Ovary (tissue), 10 donors: Measurements from ENCODE around the gene RCAN3. TPM values are rescaled to one million over a fixed set of nuclear protein-coding genes. Genes with fewer than 3 reads are reported as not detected.

ENCODE experiments used
- DNase-seq, 5 donors: peaks; one replicate each; pipeline ENCODE4 v3.0.0-alpha.2; 2019 to 2020
- H3K27ac ChIP-seq, 2 donors: fragments of 200-600 bp; one replicate each; pipeline versions ENCODE4 v1.5.1 to v1.8.0; 2019 to 2022
- H3K27me3 ChIP-seq: fragments of 200-600 bp; one replicate; pipeline ENCODE4 v1.8.0; 2022
- H3K36me3 ChIP-seq: fragments of 200-600 bp; sonication (generic); one replicate; pipeline ENCODE4 v1.5.1; 2019
- H3K4me1 ChIP-seq: one replicate; pipeline ENCODE4 v1.8.1; 2013; ENCODE audit warnings: mild to moderate bottlenecking, moderate library complexity; ENCODE audit not compliant: insufficient read depth
- H3K4me3 ChIP-seq: fragments of 200-600 bp; sonication (generic); one replicate; pipeline ENCODE4 v1.5.1; 2017
- H3K9me3 ChIP-seq, 2 donors: fragments of 200-600 bp in 1 of 2; sonication (generic) in 1 of 2; one replicate each; pipeline versions ENCODE4 v1.5.1 to v1.8.1; 2013 to 2019; ENCODE audit warnings: mild to moderate bottlenecking in 1 of 2, moderate library complexity in 1 of 2
- EP300 ChIP-seq: sonication (generic); formaldehyde crosslinking; IDR thresholded peaks from one replicate; pipeline ENCODE4 v1.6.1; 2017; ENCODE audit warnings: antibody characterized with exemption
- POLR2A ChIP-seq: fragments of 450-650 bp; IDR thresholded peaks from one replicate; pipeline ENCODE4 v1.6.1; 2017; ENCODE audit warnings: antibody characterized with exemption, mild to moderate bottlenecking, moderate library complexity
- WGBS, 3 donors: extraction: QIAGEN DNeasy Blood & Tissue Kit in 1 of 3; methylation state at CpG; one replicate each; pipeline versions ENCODE4 v1.1.5 to v1.1.7; 2013 to 2017; 5-methylcytosine and 5-hydroxymethylcytosine counted together
- intact Hi-C, 4 donors: fragments of 100-400 bp; cut with DNase I; formaldehyde crosslinking; loops; one replicate each; pipeline versions ENCODE4 v1.11.0 to v1.15.1; 2022 to 2023
- long read RNA-seq, 3 donors: library from polyadenylated mRNA in 2 of 3; unstranded in 2 of 3; transcript quantifications; one replicate each; pipeline ENCODE4 v2.0.0 and lab custom pipeline, GENCODE V29; 2021 to 2026
- polyA plus RNA-seq, 2 donors: library from polyadenylated mRNA; stranded (reverse); fragments of 200-250 nt in 1 of 2; fragments of 350-450 nt in 1 of 2; fragmentation: Illumina TruSeq in 1 of 2; extraction: RNeasy Lipid Tissue Mini Kit (QIAGEN cat#74804) in 1 of 2; gene quantifications; one replicate each; pipeline ENCODE4 v1.2.3, GENCODE V29; 2013 to 2014
- total RNA-seq, 7 donors: library from RNA; depleted of rRNA in 2 of 7; stranded (reverse); fragments of >200 nt in 2 of 7; fragmentation: NEBNext Ultra II Directional in 3 of 7; extraction: Animal tissue kit (Norgen Biotek cat#: 25700) in 3 of 7; gene quantifications; one replicate each; pipeline versions ENCODE4 v1.1.0 to v1.2.4, GENCODE V29; 2016 to 2023
- TF ChIP-seq, protein P1 (sequence below), 3 donors: fragments of 450-650 bp in 2 of 3; fragments of 200-600 bp in 1 of 3; IDR thresholded peaks; one replicate each; pipeline versions ENCODE4 v1.5.1 to v1.8.0; 2016 to 2022; ENCODE audit warnings: antibody characterized with exemption in 3 of 3, mild to moderate bottlenecking in 1 of 3
- donor health status: DM: no; HTN: no; CAD: no; lungs with moderate emphysema.
- donor health status: DM: no; HTN: no; CAD: no.
- donor health status: Bipolar disorder and iron deficiency.
- donor health status: DM: yes; HTN: yes; CAD: no.
- donor health status: DM: no; HTN: no; CAD: no.
- donor health status: DM: yes; HTN: yes; CAD: no.

Gene RCAN3
- total RNA-seq (10 to 100 TPM in 1 of 7 donors, 1 to 10 TPM in 5, under 1 TPM in 1; 0.25 to 12.4 (median 2.1) TPM), polyA plus RNA-seq (1 to 10 TPM in 1 of 2 donors, under 1 TPM in 1; 0.50 to 2.5 TPM)
- long read RNA-seq, donor 1, partial matches to known transcripts = 0 of 1 reads
- long read RNA-seq, donor 1, other reads (novel, unspliced or antisense) = 0 of 1 reads
- long read RNA-seq, donor 2, full-length matches to known transcripts = 3 of 3 reads
- long read RNA-seq, donor 2, partial matches to known transcripts = 0 of 3 reads
- long read RNA-seq, donor 2, other reads (novel, unspliced or antisense) = 0 of 3 reads
- long read RNA-seq, donor 3, partial matches to known transcripts = 0 of 5 reads
- long read RNA-seq, donor 3, other reads (novel, unspliced or antisense) = 2 of 5 reads

DNA sequence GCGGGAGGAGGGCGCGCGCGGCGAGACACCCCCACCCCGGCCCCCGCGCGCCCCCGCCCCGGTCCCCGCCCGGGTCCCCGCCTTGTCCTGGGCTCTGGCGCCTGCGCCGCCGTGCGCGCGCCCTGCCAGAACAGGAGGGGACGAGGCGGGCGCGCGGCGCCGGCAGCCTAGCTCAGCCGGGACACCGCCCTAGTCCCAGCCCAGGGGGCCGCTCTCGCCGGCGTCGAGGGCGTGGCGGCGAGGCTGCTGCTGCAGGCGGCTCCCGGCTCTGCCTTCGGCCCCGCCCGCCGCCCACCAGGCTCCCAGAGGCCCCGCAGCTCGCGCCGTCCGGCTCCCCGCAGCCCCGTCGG, at the start of gene RCAN3:
Gene RCAN3 (plus strand): TSS at position 128 of the 350 bp plus-strand sequence. CDS start 11,537 bp downstream, outside the sequence.
- Histone ChIP-seq H3K27me3 (no peaks in the 10 kb centered on the region), H3K9me3 (no peaks in the 10 kb centered on the region), H3K4me1 (no peaks in the 10 kb centered on the region), H3K36me3 (no peaks in the 10 kb centered on the region), H3K27ac (peak within 1 kb of the TSS in 1 of 2 donors; percentile 30), H3K4me3 (peak within 1 kb of the TSS; percentile 51)
- intact Hi-C loops = no loop called here
- 0 to 1% (median 1%) methylated on average over 15 to 53 of the region's 53 CpGs for WGBS, 3 donors
- DNase-seq = peak; percentile 25 to 61 (median 29)
- TF ChIP-seq, protein P1, sequence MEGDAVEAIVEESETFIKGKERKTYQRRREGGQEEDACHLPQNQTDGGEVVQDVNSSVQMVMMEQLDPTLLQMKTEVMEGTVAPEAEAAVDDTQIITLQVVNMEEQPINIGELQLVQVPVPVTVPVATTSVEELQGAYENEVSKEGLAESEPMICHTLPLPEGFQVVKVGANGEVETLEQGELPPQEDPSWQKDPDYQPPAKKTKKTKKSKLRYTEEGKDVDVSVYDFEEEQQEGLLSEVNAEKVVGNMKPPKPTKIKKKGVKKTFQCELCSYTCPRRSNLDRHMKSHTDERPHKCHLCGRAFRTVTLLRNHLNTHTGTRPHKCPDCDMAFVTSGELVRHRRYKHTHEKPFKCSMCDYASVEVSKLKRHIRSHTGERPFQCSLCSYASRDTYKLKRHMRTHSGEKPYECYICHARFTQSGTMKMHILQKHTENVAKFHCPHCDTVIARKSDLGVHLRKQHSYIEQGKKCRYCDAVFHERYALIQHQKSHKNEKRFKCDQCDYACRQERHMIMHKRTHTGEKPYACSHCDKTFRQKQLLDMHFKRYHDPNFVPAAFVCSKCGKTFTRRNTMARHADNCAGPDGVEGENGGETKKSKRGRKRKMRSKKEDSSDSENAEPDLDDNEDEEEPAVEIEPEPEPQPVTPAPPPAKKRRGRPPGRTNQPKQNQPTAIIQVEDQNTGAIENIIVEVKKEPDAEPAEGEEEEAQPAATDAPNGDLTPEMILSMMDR (IDR thresholded peaks at IDR 0.05) = no peak
- no peak for TF ChIP-seq EP300
- no peak for TF ChIP-seq POLR2A

DNA sequence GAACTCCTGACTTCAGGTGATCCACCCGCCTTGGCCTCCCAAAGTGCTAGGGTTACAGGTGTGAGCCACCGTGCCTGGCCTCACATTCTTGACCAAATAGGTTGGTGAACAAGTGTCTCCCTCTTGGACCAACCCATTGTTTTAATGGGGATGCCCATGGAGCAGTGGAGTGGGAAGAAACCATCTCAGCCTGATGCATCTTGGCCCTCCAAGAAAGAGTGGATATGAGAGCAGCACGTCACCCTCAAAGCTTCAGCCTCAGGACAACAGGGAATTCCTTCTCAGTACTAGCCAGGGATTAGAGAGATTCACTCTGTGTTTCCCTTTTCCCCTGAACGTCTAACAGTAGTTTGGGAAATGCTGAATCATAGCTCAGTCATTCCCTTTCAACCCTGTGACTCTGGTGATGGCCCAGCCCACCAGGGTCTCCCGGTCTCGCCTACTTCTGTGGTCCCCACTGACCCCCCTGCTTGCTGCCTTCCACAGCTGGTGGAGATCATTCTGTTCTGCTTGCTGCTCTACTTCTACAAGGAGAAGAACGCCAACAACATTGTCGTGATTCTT, 49.6 kb upstream of the RCAN3 start:
- intact Hi-C loops = no loop called here
- no peaks in the 10 kb centered on the region for H3K9me3 ChIP-seq
- H3K27ac ChIP-seq = no peak overlapping the region
- TF ChIP-seq POLR2A = no peak
- TF ChIP-seq EP300 = no peak
- TF ChIP-seq, protein P1 (IDR thresholded peaks at IDR 0.05) = no peak
- H3K4me1 ChIP-seq = no peaks in the 10 kb centered on the region
- 81 to 90% (median 87%) methylated on average over 8 of the region's 8 CpGs for WGBS, 3 donors
- DNase-seq = no peak
- no peaks in the 10 kb centered on the region for H3K27me3 ChIP-seq
- no peak overlapping the region for H3K4me3 ChIP-seq
- no peaks in the 10 kb centered on the region for H3K36me3 ChIP-seq

DNA sequence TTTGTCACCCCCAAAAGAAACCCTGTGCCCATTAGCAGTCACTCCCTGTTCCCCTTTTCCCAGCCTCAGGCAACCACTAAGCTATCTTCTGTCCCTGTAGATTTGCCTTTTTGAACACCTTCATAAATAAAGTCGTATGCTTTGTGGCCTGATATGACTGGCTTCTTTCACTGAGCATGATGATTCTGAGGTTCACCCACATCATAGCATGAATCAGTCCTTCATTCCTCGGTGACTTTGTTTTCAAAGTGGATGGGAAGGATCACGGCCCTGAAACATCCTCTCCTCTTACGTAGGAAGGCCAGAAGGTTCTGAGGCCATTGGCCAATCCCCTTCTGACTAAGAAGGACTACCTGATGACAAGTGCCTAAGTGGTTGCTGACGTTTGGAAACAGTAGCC, 48.0 kb upstream of the RCAN3 start:
- H3K4me1 ChIP-seq = no peaks in the 10 kb centered on the region
- intact Hi-C loops = no loop called here
- no peak for DNase-seq
- H3K4me3 ChIP-seq = no peak overlapping the region
- no peaks in the 10 kb centered on the region for H3K27me3 ChIP-seq
- TF ChIP-seq POLR2A = no peak
- no peak for TF ChIP-seq EP300
- TF ChIP-seq, protein P1 (IDR thresholded peaks at IDR 0.05) = no peak
- no peaks in the 10 kb centered on the region for H3K9me3 ChIP-seq
- no peak overlapping the region for H3K27ac ChIP-seq
- no peaks in the 10 kb centered on the region for H3K36me3 ChIP-seq
- WGBS, 3 donors = 82 to 86% (median 83%) methylated on average over 5 of the region's 5 CpGs

DNA sequence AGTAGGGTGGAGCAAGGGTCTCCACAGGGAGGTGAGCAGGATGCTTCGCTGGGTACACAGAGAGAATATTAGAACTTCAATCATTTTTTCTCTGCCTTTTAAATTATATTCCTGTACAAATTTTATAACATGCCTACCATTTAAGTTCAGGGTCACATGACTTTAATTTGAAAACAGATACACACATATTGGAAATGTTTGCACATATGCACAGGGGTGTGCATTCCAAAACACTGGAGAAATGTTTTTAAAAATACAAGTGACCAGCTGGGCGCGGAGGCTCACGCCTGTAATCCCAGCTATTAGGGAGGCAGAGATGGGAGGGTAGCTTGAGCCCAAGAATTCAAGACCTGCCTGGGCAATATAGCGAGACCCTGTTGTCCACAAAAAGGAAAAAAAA, 47.4 kb upstream of the RCAN3 start:
- H3K27me3 ChIP-seq = no peaks in the 10 kb centered on the region
- intact Hi-C loops = no loop called here
- no peaks in the 10 kb centered on the region for H3K36me3 ChIP-seq
- no peaks in the 10 kb centered on the region for H3K4me1 ChIP-seq
- no peak for TF ChIP-seq POLR2A
- TF ChIP-seq EP300 = no peak
- TF ChIP-seq, protein P1 (IDR thresholded peaks at IDR 0.05) = no peak
- no peak overlapping the region for H3K27ac ChIP-seq
- no peak for DNase-seq
- WGBS, 3 donors = 78 to 86% (median 86%) methylated on average over 5 of the region's 5 CpGs
- no peak overlapping the region for H3K4me3 ChIP-seq
- H3K9me3 ChIP-seq = no peaks in the 10 kb centered on the region
